Cardiac muscle cell (in vitro differentiated cells and primary cell): ENCODE data around the gene CTNNA3. TPM values are rescaled to one million over a fixed set of nuclear protein-coding genes. Genes with fewer than 3 reads are reported as not detected.

Experiments
- DNase-seq, 2 donors: peaks; one replicate each; pipeline versions ENCODE4 v3.0.0 to v3.0.0-alpha.2; 2010 to 2017; ENCODE audit warnings: low read depth in 1 of 2, low spot score in 1 of 2
- H3K27ac ChIP-seq: fragments of 200-600 bp; sonication (generic); 2 replicates; pipeline ENCODE4 v1.5.1; 2016
- H3K27me3 ChIP-seq: fragments of 200-600 bp; sonication (generic); 2 replicates; pipeline ENCODE4 v1.6.0; 2016; ENCODE audit warnings: control low read depth
- H3K36me3 ChIP-seq: fragments of 200-600 bp; sonication (generic); 2 replicates; pipeline ENCODE4 v1.5.1; 2016; ENCODE audit warnings: control low read depth
- H3K4me1 ChIP-seq: fragments of 200-600 bp; sonication (generic); 2 replicates; pipeline ENCODE4 v1.8.1; 2017; ENCODE audit warnings: low read depth, mild to moderate bottlenecking, mixed run types
- H3K4me3 ChIP-seq: fragments of 200-600 bp; sonication (generic); 2 replicates; pipeline ENCODE4 v1.5.1; 2016; ENCODE audit warnings: mild to moderate bottlenecking
- H3K9me3 ChIP-seq: fragments of 200-600 bp; sonication (generic); 2 replicates; pipeline ENCODE4 v1.5.1; 2017; ENCODE audit warnings: low read depth, mild to moderate bottlenecking, control low read depth
- CTCF ChIP-seq: IDR thresholded peaks from 2 replicates; pipeline ENCODE4 v1.5.1; 2012; ENCODE audit warnings: low read depth, mild to moderate bottlenecking, low read length
- polyA plus RNA-seq: library from polyadenylated mRNA; unstranded; fragments of >200 nt; fragmentation: Nextera tagmentation; extraction: Ambion mirVana; gene quantifications from 2 replicates; pipeline ENCODE4 v1.2.1, GENCODE V29; 2016
- total RNA-seq: library from RNA; depleted of rRNA; stranded (reverse); fragments of >200 nt; gene quantifications from 2 replicates; pipeline ENCODE4 v1.2.3, GENCODE V29; 2016

CTNNA3 gene
- total and polyA plus RNA-seq, 2 experiments from 2014 or later = 55.8 to 71.7 TPM

GRCh38 chr10:66026321-66026720, 1669.7 kb downstream of the CTNNA3 start:
- no peak overlapping the region for H3K27ac ChIP-seq
- H3K4me1 ChIP-seq = no peaks in the 10 kb centered on the region
- no peak for DNase-seq
- H3K4me3 ChIP-seq = no peak overlapping the region
- H3K9me3 ChIP-seq = no peaks in the 10 kb centered on the region
- no peak for TF ChIP-seq CTCF
- H3K27me3 ChIP-seq = no peaks in the 10 kb centered on the region
- H3K36me3 ChIP-seq = no peaks in the 10 kb centered on the region

- H3K9me3 ChIP-seq = no peaks in the 10 kb centered on the region
- H3K4me1 ChIP-seq = no peaks in the 10 kb centered on the region
- H3K4me3 ChIP-seq = no peak overlapping the region
- H3K27me3 ChIP-seq = no peaks in the 10 kb centered on the region
- TF ChIP-seq CTCF = no peak
- no peaks in the 10 kb centered on the region for H3K36me3 ChIP-seq
- H3K27ac ChIP-seq = no peak overlapping the region
- DNase-seq = no peak
Observed at GRCh38 chr10:66025186-66025585, 1670.8 kb downstream of the CTNNA3 start.

GRCh38 chr10:66021423-66021822, 1674.6 kb downstream of the CTNNA3 start:
- Histone ChIP-seq H3K27me3 (no peaks in the 10 kb centered on the region), H3K9me3 (no peaks in the 10 kb centered on the region), H3K27ac (no peak overlapping the region), H3K36me3 (no peaks in the 10 kb centered on the region), H3K4me3 (no peak overlapping the region), H3K4me1 (no peaks in the 10 kb centered on the region)
- TF ChIP-seq CTCF = no peak
- DNase-seq = no peak

GRCh38 chr10:66008221-66008620, 1687.8 kb downstream of the CTNNA3 start:
- H3K27me3 ChIP-seq = no peaks in the 10 kb centered on the region
- no peak overlapping the region for H3K27ac ChIP-seq
- H3K36me3 ChIP-seq = no peaks in the 10 kb centered on the region
- no peak for TF ChIP-seq CTCF
- H3K4me3 ChIP-seq = no peak overlapping the region
- no peaks in the 10 kb centered on the region for H3K9me3 ChIP-seq
- H3K4me1 ChIP-seq = no peaks in the 10 kb centered on the region
- DNase-seq = no peak

- Histone ChIP-seq H3K27me3 (no peaks in the 10 kb centered on the region), H3K27ac (no peak overlapping the region), H3K4me3 (no peak overlapping the region), H3K4me1 (no peaks in the 10 kb centered on the region), H3K36me3 (no peaks in the 10 kb centered on the region), H3K9me3 (no peaks in the 10 kb centered on the region)
- DNase-seq = no peak
- no peak for TF ChIP-seq CTCF
Observed at GRCh38 chr10:66006411-66006810, 1689.6 kb downstream of the CTNNA3 start.

GRCh38 chr10:65993451-65993850, 1702.5 kb downstream of the CTNNA3 start:
- H3K9me3 ChIP-seq = no peaks in the 10 kb centered on the region
- H3K36me3 ChIP-seq = no peaks in the 10 kb centered on the region
- no peak for DNase-seq
- TF ChIP-seq CTCF = no peak
- H3K27me3 ChIP-seq = no peaks in the 10 kb centered on the region
- H3K4me3 ChIP-seq = no peak overlapping the region
- no peaks in the 10 kb centered on the region for H3K4me1 ChIP-seq
- H3K27ac ChIP-seq = no peak overlapping the region
